ENCODE results near the gene ETNPPL. TPM values are rescaled to one million over a fixed set of nuclear protein-coding genes. Genes with fewer than 3 reads are reported as not detected.

Gene ETNPPL
- total and polyA plus RNA-seq, 9 of the 15 experiments (the other 6 are each of a cell fraction or from before 2014, with no cell fraction given): 0.06 to 0.14 TPM; not detected in 7

DNA sequence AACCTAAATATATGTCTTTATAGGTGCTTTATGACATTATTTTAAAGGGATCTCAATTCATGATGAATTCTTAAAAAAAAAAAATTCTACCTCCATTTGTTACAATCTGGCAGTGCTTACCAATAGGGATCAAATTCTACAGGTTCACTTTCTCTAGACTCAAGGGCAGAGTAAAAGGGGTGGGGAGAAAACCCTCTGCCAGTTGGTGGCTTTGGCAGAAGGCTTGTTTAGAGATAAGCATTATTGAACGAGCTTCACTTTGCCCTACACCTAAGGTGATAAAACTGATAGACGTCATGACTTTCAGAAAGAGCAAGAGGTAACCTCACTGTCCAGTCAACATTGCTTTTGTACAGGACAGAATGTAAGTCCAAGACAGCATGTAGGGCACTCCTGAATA, 58.9 kb downstream of the ETNPPL start:
- in situ Hi-C loops (cut with MboI): no loop called here
- Histone ChIP-seq H2AFZ (ENCODE audit: low read depth, low read length) (no peak overlapping the region), H3K27ac (ENCODE audit: extremely low read depth, low read depth, low read length) (no peak overlapping the region), H3K4me3 (no peak overlapping the region), H3K9me3 (replicated peaks; ENCODE audit: control insufficient read depth, insufficient read depth, low read depth, low read length) (no peaks in the 10 kb centered on the region), H3K9me1 (ENCODE audit: control insufficient read depth, insufficient read depth, low read length) (no peaks in the 10 kb centered on the region), H4K20me1 (replicated peaks; ENCODE audit: control insufficient read depth, insufficient read depth, low read length) (no peaks in the 10 kb centered on the region), H3K4me1 (replicated peaks in 1 of 2; ENCODE audit: control insufficient read depth in 2 of 2, insufficient read depth in 2 of 2, low read length in 2 of 2) (peaks cover 0 to 4% of the 10 kb centered on the region in 2 experiments; a peak in 1 of 5 replicates), H3K27me3 (ENCODE audit: control insufficient read depth in 2 of 2, insufficient read depth in 2 of 2, low read length in 2 of 2) (peaks cover 3 to 11% of the 10 kb centered on the region in 2 experiments; a peak in 3 of 5 replicates), H3K9ac (ENCODE audit: insufficient read depth in 1 of 2, low read depth in 2 of 2, low read length in 2 of 2) (no peak overlapping the region), H3K4me2 (ENCODE audit: insufficient read depth, low read length) (no peak overlapping the region), H3K36me3 (ENCODE audit: control insufficient read depth, insufficient read depth, low read length) (no peaks in the 10 kb centered on the region), H3K79me2 (ENCODE audit: control insufficient read depth, insufficient read depth, low read length) (no peaks in the 10 kb centered on the region)
- ATAC-seq (no peak), DNase-seq (ENCODE audit: extremely low read depth in 1 of 4, low spot score in 3 of 4) (no peak), FAIRE-seq (no peak)
- WGBS (ENCODE audit: insufficient coverage, low coverage, missing lambda C conversion rate): 5% methylated on average over 2 of the region's 2 CpGs
- intact Hi-C loops (cut with micrococcal nuclease): no loop called here
- ChIA-PET CTCF (ENCODE audit: low intra/inter-chr PET ratio) (no interaction called here), POLR2A (interaction anchor here (0.6 kb wide), 1 partner anchor 22 kb away, joined by 4 read pairs; no protein-coding TSS in a partner anchor)
- BruUV-seq (replicated peaks): no TSS peak
- TF ChIP-seq KHSRP (IDR thresholded peaks at IDR 0.05) (no peak), ZNF174 (CRISPR knock-in tag; IDR thresholded peaks at IDR 0.05) (no peak), RBM34 (IDR thresholded peaks at IDR 0.05; ENCODE audit: borderline replicate concordance, insufficient read depth, low read length) (no peak), CCNT2 (IDR thresholded peaks at IDR 0.05; ENCODE audit: borderline replicate concordance, extremely low read depth, insufficient read length, low read depth, low read length) (no peak), CBX5 (IDR thresholded peaks at IDR 0.05; ENCODE audit: borderline replicate concordance, low read depth) (no peak), SMARCB1 (IDR thresholded peaks at IDR 0.05; ENCODE audit: insufficient read length, low read depth) (no peak), NFRKB (IDR thresholded peaks at IDR 0.05; ENCODE audit: low read depth) (no peak), ZFP36 (IDR thresholded peaks at IDR 0.05; ENCODE audit: low read depth, low read length, partially characterized antibody) (no peak), NONO (IDR thresholded peaks at IDR 0.05; ENCODE audit: low read depth in 2 of 2, low read length in 1 of 2) (no peak), ZNF707 (CRISPR knock-in tag; conservative IDR thresholded peaks at IDR 0.05) (no peak), EZH2 (IDR thresholded peaks at IDR 0.05; ENCODE audit: borderline replicate concordance, low read depth, low read length) (no peak)
- TF ChIP-seq, protein P1, sequence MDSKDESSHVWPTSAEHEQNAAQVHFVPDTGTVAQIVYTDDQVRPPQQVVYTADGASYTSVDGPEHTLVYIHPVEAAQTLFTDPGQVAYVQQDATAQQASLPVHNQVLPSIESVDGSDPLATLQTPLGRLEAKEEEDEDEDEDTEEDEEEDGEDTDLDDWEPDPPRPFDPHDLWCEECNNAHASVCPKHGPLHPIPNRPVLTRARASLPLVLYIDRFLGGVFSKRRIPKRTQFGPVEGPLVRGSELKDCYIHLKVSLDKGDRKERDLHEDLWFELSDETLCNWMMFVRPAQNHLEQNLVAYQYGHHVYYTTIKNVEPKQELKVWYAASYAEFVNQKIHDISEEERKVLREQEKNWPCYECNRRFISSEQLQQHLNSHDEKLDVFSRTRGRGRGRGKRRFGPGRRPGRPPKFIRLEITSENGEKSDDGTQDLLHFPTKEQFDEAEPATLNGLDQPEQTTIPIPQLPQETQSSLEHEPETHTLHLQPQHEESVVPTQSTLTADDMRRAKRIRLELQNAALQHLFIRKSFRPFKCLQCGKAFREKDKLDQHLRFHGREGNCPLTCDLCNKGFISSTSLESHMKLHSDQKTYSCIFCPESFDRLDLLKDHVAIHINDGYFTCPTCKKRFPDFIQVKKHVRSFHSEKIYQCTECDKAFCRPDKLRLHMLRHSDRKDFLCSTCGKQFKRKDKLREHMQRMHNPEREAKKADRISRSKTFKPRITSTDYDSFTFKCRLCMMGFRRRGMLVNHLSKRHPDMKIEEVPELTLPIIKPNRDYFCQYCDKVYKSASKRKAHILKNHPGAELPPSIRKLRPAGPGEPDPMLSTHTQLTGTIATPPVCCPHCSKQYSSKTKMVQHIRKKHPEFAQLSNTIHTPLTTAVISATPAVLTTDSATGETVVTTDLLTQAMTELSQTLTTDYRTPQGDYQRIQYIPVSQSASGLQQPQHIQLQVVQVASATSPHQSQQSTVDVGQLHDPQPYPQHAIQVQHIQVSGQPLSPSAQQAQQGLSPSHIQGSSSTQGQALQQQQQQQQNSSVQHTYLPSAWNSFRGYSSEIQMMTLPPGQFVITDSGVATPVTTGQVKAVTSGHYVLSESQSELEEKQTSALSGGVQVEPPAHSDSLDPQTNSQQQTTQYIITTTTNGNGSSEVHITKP (IDR thresholded peaks at IDR 0.05; ENCODE audit: partially characterized antibody): no peak
